ENCODE data around the gene PLCXD3.
A peak's percentile ranks its signal among the peaks of the same experiment; 100 is the strongest.

Gene PLCXD3

DNA sequence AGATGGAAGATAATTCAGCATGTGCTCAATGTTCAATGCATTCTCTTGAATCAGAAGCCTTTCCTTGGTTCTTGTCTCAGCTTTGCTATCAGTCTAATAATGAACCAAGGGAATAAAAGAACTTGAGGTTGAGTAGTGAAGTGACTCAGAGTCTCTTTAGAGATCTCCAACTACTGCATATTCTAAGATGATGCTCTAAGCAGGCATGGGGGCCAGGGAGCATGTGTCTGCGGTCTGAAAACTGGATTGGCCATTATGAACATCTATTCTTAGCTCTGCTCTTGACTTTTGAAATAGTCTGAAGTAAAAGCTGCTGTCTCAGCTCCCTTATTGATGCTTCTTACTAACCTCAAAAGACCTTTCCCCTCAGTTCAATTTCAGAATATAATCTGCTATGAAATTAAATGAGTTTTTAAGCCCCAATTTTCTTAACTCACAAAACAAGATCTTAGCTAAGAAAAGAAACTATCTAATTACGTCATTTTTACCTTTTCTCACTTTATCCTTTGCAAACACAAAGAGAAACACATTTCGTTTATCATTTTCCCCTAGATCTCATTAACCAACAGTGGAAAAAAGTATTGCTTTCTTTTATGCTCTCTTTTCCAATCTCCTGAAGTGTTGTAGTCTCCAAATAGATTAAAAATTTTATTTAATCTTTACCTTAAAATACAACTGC, 44.8 kb downstream of the PLCXD3 start:
- ChIA-PET POLR2A (no interaction called here), CTCF (interaction anchor here (0.6 to 0.8 kb wide), 4 partner anchors 11 to 112 kb away, joined by 3 to 4 read pairs (median 3); no protein-coding TSS in a partner anchor)

GRCh38 chr5:41459557-41459956, 50.8 kb downstream of the PLCXD3 start:
- Histone ChIP-seq H3K9me3 (ENCODE audit: control insufficient read depth, insufficient read depth, low read depth, low read length) (no peaks in the 10 kb centered on the region), H3K4me3 (ENCODE audit: low read depth, low read length) (no peak overlapping the region), H3K4me1 (ENCODE audit: control insufficient read depth, insufficient read depth, low read length) (no peaks in the 10 kb centered on the region), H3K27ac (ENCODE audit: extremely low read depth, low read depth, low read length) (no peak overlapping the region), H3K36me3 (ENCODE audit: control insufficient read depth in 2 of 2, insufficient read depth in 1 of 2, low read length in 2 of 2) (no peaks in the 10 kb centered on the region)
- ChIA-PET CTCF (interaction anchor here (0.6 kb wide), 1 partner anchor 670 kb away, joined by 3 read pairs; no protein-coding TSS in a partner anchor), POLR2A (no interaction called here)
- TF ChIP-seq TRIM28 (IDR thresholded peaks at IDR 0.05; ENCODE audit: borderline replicate concordance, low read length) (no peak), ZNF580 (tag by site-specific recombination; IDR thresholded peaks at IDR 0.05) (no peak), ZNF2 (tag by site-specific recombination; IDR thresholded peaks at IDR 0.05) (no peak), OSR2 (tag by site-specific recombination; IDR thresholded peaks at IDR 0.05) (no peak), ZNF792 (tag by site-specific recombination; IDR thresholded peaks at IDR 0.05) (no peak), ZNF140 (tag by site-specific recombination; IDR thresholded peaks at IDR 0.05) (no peak), ZNF585B (tag by site-specific recombination; IDR thresholded peaks at IDR 0.05) (no peak), ZNF549 (tag by site-specific recombination; IDR thresholded peaks at IDR 0.05) (no peak)
- TF ChIP-seq, protein P1, sequence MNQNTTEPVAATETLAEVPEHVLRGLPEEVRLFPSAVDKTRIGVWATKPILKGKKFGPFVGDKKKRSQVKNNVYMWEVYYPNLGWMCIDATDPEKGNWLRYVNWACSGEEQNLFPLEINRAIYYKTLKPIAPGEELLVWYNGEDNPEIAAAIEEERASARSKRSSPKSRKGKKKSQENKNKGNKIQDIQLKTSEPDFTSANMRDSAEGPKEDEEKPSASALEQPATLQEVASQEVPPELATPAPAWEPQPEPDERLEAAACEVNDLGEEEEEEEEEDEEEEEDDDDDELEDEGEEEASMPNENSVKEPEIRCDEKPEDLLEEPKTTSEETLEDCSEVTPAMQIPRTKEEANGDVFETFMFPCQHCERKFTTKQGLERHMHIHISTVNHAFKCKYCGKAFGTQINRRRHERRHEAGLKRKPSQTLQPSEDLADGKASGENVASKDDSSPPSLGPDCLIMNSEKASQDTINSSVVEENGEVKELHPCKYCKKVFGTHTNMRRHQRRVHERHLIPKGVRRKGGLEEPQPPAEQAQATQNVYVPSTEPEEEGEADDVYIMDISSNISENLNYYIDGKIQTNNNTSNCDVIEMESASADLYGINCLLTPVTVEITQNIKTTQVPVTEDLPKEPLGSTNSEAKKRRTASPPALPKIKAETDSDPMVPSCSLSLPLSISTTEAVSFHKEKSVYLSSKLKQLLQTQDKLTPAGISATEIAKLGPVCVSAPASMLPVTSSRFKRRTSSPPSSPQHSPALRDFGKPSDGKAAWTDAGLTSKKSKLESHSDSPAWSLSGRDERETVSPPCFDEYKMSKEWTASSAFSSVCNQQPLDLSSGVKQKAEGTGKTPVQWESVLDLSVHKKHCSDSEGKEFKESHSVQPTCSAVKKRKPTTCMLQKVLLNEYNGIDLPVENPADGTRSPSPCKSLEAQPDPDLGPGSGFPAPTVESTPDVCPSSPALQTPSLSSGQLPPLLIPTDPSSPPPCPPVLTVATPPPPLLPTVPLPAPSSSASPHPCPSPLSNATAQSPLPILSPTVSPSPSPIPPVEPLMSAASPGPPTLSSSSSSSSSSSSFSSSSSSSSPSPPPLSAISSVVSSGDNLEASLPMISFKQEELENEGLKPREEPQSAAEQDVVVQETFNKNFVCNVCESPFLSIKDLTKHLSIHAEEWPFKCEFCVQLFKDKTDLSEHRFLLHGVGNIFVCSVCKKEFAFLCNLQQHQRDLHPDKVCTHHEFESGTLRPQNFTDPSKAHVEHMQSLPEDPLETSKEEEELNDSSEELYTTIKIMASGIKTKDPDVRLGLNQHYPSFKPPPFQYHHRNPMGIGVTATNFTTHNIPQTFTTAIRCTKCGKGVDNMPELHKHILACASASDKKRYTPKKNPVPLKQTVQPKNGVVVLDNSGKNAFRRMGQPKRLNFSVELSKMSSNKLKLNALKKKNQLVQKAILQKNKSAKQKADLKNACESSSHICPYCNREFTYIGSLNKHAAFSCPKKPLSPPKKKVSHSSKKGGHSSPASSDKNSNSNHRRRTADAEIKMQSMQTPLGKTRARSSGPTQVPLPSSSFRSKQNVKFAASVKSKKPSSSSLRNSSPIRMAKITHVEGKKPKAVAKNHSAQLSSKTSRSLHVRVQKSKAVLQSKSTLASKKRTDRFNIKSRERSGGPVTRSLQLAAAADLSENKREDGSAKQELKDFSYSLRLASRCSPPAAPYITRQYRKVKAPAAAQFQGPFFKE (tag by site-specific recombination; IDR thresholded peaks at IDR 0.05; ENCODE audit: borderline replicate concordance): no peak
- TF ChIP-seq, protein P2, sequence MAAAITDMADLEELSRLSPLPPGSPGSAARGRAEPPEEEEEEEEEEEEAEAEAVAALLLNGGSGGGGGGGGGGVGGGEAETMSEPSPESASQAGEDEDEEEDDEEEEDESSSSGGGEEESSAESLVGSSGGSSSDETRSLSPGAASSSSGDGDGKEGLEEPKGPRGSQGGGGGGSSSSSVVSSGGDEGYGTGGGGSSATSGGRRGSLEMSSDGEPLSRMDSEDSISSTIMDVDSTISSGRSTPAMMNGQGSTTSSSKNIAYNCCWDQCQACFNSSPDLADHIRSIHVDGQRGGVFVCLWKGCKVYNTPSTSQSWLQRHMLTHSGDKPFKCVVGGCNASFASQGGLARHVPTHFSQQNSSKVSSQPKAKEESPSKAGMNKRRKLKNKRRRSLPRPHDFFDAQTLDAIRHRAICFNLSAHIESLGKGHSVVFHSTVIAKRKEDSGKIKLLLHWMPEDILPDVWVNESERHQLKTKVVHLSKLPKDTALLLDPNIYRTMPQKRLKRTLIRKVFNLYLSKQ (tag by site-specific recombination; IDR thresholded peaks at IDR 0.05; ENCODE audit: borderline replicate concordance): no peak

More for the DNA sequence above, 44.8 kb downstream of the PLCXD3 start:
- Histone ChIP-seq H3K27ac (ENCODE audit: extremely low read depth, low read depth, low read length) (no peak overlapping the region), H3K4me3 (ENCODE audit: low read depth, low read length) (no peak overlapping the region), H3K4me1 (ENCODE audit: control insufficient read depth, insufficient read depth, low read length) (no peaks in the 10 kb centered on the region), H3K36me3 (ENCODE audit: control insufficient read depth in 2 of 2, insufficient read depth in 1 of 2, low read length in 2 of 2) (no peaks in the 10 kb centered on the region), H3K9me3 (ENCODE audit: control insufficient read depth, insufficient read depth, low read depth, low read length) (no peaks in the 10 kb centered on the region)
- TF ChIP-seq REST (tag by site-specific recombination; IDR thresholded peaks at IDR 0.05): no peak
- TF ChIP-seq YY2 (tag by site-specific recombination; IDR thresholded peaks at IDR 0.05): no peak
- no peak for TF ChIP-seq OVOL3 (tag by site-specific recombination; IDR thresholded peaks at IDR 0.05)
- TF ChIP-seq, protein P3, sequence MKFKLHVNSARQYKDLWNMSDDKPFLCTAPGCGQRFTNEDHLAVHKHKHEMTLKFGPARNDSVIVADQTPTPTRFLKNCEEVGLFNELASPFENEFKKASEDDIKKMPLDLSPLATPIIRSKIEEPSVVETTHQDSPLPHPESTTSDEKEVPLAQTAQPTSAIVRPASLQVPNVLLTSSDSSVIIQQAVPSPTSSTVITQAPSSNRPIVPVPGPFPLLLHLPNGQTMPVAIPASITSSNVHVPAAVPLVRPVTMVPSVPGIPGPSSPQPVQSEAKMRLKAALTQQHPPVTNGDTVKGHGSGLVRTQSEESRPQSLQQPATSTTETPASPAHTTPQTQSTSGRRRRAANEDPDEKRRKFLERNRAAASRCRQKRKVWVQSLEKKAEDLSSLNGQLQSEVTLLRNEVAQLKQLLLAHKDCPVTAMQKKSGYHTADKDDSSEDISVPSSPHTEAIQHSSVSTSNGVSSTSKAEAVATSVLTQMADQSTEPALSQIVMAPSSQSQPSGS (tag by site-specific recombination; IDR thresholded peaks at IDR 0.05; ENCODE audit: low read depth): peak; percentile 72; the same call in 1 of the 2 replicates

Data from HEK293 (cell line).